GM13977 (cell line): ENCODE results near the gene CTSH.
A peak's percentile ranks its signal among the peaks of the same experiment; 100 is the strongest.

Experiments used
- DNase-seq: peaks from one replicate; pipeline ENCODE4 v3.0.0; 2012; ENCODE audit warnings: low spot score
- CTCF ChIP-seq: IDR thresholded peaks from 2 replicates; pipeline ENCODE4 v1.5.1; 2012; ENCODE audit warnings: mild to moderate bottlenecking, control low read depth; ENCODE audit not compliant: insufficient read depth; ENCODE audit errors: extremely low read depth, missing control alignments
- in situ Hi-C: fragments of 300-500 bp; cut with MboI; formaldehyde crosslinking; loops from one replicate; pipeline ENCODE4 v1.12.0; 2022; ENCODE audit warnings: low sequenced_read_pairs, low pct_unique_long_range_greater_than_20kb, mixed read lengths, inconsistent platforms; ENCODE audit not compliant: unreplicated experiment

The CTSH gene

GRCh38 chr15:78977591-78978347 lies 32.9 kb upstream of the CTSH start:
- TF ChIP-seq CTCF = no peak
- in situ Hi-C loops = no loop called here
- DNase-seq = peak; percentile 47

GRCh38 chr15:78977091-78977571 lies 32.3 kb upstream of the CTSH start:
- in situ Hi-C loops = no loop called here
- TF ChIP-seq CTCF = no peak
- peak; percentile 85 for DNase-seq

- TF ChIP-seq CTCF = no peak
- no peak for DNase-seq
- in situ Hi-C loops = no loop called here
Measured at GRCh38 chr15:78976691-78977090, 31.8 kb upstream of the CTSH start.

DNA sequence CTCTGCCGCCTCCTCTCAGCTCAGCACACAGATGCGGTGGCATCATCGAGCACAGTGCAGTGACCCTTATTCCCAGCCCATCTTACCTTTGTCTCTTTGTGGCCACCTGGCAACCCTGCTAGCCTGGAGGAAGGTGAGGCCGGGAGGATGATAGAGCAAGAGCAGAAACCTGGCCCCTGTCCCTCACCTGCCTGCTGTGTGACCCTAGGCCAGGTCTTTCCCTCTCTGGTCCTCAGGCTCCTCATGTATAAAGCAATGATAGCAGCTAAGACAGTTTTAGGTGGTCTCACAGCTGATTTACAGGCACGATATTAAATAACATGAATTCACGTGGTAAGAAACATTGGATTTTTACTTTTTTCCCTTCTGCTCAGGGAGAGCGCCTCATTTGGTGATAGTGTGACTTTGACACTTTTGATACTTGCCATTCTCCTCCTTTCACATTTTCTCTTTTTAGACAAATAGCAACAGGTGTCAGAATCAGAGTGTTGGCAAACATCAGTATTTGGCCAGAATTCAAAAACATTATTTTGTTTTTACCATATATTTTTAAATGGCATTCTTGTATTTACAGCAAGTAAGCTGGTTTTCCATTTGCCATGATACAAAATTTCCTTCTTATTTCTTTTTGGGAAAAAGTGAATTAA lies 29.5 kb upstream of the CTSH start:
- TF ChIP-seq CTCF = no peak
- no peak for DNase-seq
- in situ Hi-C loops = no loop called here

- in situ Hi-C loops = no loop called here
Measured at GRCh38 chr15:78969687-78970349, 25.0 kb upstream of the CTSH start.

More at GRCh38 chr15:78969687-78970349, 25.0 kb upstream of the CTSH start:
- no peak for DNase-seq
- no peak for TF ChIP-seq CTCF
